Calu3 (cell line): ENCODE results near the gene SPATC1L. TPM values are rescaled to one million over a fixed set of nuclear protein-coding genes. Genes with fewer than 3 reads are reported as not detected.

Experiments
- BruUV-seq: library from RNA; stranded (reverse); fragments of 400-500 nt; replicated peaks from 2 replicates; lab custom pipeline; 2021; lab: Mats Ljungman, UMichigan
- CTCF ChIA-PET: fragments of 300-600 bp; sonication (Branson Sonifier 250); formaldehyde crosslinking; loops from one replicate; lab custom pipeline; 2022; ENCODE audit warnings: antibody characterized with exemption; lab: Charles Lee
- DNase-seq: peaks from one replicate; pipeline ENCODE4 v3.0.0; 2022
- H3K27ac Mint-ChIP-seq: one replicate; pipeline ENCODE4 v1.8.0; 2022; ENCODE audit warnings: mixed read lengths; ENCODE audit not compliant: unreplicated experiment
- H3K27me3 Mint-ChIP-seq: one replicate; pipeline ENCODE4 v1.8.0; 2022; ENCODE audit warnings: mixed read lengths; ENCODE audit not compliant: unreplicated experiment
- H3K36me3 Mint-ChIP-seq: one replicate; pipeline ENCODE4 v1.8.0; 2022; ENCODE audit warnings: mild to moderate bottlenecking, moderate library complexity, mixed read lengths; ENCODE audit not compliant: insufficient read depth, unreplicated experiment
- H3K4me1 Mint-ChIP-seq: one replicate; pipeline ENCODE4 v1.8.0; 2022; ENCODE audit warnings: mild to moderate bottlenecking, low read depth, mixed read lengths; ENCODE audit not compliant: unreplicated experiment
- H3K4me3 Mint-ChIP-seq: one replicate; pipeline ENCODE4 v1.8.0; 2022; ENCODE audit warnings: mild to moderate bottlenecking, low read depth, moderate library complexity, mixed read lengths; ENCODE audit not compliant: unreplicated experiment
- H3K9me3 Mint-ChIP-seq: one replicate; pipeline ENCODE4 v1.8.0; 2022; ENCODE audit warnings: low read depth, mixed read lengths; ENCODE audit not compliant: unreplicated experiment
- intact Hi-C: fragments of 100-400 bp; cut with micrococcal nuclease; formaldehyde crosslinking; loops from one replicate; pipeline ENCODE4 v1.10.0; 2022; ENCODE audit not compliant: unreplicated experiment
- total RNA-seq: library from RNA; stranded (reverse); gene quantifications from 2 replicates; pipeline ENCODE4 v1.2.3, GENCODE V29; 2022
- TF ChIP-seq, protein P1 (sequence below): fragments of 200-600 bp; IDR thresholded peaks from one replicate; pipeline ENCODE4 v1.8.0; 2022; ENCODE audit warnings: antibody characterized with exemption; ENCODE audit not compliant: unreplicated experiment

SPATC1L gene
- total RNA-seq, 1 experiment from 2014 or later: 4.4 TPM

DNA sequence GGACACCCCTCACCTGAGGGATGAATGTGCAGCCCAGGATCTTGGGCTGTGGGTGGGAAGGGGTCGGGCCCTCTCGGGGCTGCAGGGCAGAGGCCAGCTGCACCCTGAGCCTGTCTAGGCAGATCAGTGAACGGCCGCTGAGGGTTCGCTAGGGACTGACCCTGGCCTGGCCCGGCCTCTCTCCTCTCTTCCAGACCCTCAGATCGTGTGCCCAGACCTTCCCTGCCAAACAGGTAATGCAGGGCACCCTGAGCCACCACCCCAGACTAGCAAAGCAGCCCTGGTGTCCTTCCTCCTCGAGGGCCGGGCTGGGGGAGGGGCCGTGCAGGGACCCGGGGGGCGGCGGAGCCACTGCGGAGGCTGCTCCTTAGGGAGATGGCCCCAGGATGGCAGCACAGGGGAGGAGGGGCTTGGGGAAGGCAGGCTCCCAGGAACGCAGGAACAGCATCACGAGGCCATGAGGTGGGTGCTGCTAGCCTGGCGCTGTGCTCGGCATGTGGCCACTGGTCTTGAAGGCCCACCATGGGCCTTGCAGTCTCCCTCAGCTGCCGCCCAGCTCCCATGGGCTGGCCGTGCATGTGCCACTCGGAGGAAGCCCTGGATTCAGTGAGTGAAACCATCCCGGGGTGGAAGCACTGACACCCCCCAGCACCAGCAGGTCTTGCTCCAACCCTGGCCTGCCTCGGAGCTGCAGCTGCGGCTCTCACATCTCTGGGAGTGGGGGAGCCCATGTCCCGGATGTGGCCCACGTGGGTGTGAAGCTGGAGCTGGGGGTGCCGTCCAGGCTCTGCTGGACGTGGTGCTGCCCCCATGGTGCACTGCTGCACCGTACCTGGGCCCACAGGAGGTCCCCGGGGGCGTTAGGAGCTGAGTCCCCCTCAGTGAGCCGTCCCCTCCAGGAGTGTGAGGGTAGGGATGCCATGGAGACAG is 57.7 kb downstream of the SPATC1L start:
- no peak for DNase-seq
- peaks cover 3% of the 10 kb centered on the region for H3K36me3 Mint-ChIP-seq
- no peaks in the 10 kb centered on the region for H3K27me3 Mint-ChIP-seq
- CTCF ChIA-PET: no interaction called here
- H3K4me3 Mint-ChIP-seq: no peak overlapping the region
- intact Hi-C loops: no loop called here
- BruUV-seq: no TSS peak
- H3K9me3 Mint-ChIP-seq: peaks cover 3% of the 10 kb centered on the region
- H3K27ac Mint-ChIP-seq: no peak overlapping the region
- no peaks in the 10 kb centered on the region for H3K4me1 Mint-ChIP-seq
- TF ChIP-seq, protein P1, sequence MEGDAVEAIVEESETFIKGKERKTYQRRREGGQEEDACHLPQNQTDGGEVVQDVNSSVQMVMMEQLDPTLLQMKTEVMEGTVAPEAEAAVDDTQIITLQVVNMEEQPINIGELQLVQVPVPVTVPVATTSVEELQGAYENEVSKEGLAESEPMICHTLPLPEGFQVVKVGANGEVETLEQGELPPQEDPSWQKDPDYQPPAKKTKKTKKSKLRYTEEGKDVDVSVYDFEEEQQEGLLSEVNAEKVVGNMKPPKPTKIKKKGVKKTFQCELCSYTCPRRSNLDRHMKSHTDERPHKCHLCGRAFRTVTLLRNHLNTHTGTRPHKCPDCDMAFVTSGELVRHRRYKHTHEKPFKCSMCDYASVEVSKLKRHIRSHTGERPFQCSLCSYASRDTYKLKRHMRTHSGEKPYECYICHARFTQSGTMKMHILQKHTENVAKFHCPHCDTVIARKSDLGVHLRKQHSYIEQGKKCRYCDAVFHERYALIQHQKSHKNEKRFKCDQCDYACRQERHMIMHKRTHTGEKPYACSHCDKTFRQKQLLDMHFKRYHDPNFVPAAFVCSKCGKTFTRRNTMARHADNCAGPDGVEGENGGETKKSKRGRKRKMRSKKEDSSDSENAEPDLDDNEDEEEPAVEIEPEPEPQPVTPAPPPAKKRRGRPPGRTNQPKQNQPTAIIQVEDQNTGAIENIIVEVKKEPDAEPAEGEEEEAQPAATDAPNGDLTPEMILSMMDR: no peak

DNA sequence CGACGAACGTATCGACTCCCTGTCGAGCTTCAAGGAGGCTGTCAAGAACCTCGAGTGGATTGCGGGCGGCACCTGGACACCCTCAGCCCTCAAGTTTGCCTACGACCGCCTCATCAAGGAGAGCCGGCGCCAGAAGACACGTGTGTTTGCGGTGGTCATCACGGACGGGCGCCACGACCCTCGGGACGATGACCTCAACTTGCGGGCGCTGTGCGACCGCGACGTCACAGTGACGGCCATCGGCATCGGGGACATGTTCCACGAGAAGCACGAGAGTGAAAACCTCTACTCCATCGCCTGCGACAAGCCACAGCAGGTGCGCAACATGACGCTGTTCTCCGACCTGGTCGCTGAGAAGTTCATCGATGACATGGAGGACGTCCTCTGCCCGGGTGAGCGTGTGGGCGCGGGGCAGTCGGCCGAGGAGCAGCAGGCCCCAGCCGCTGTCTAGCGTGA is 58.4 kb downstream of the SPATC1L start:
- intact Hi-C loops: no loop called here
- no TSS peak for BruUV-seq

DNA sequence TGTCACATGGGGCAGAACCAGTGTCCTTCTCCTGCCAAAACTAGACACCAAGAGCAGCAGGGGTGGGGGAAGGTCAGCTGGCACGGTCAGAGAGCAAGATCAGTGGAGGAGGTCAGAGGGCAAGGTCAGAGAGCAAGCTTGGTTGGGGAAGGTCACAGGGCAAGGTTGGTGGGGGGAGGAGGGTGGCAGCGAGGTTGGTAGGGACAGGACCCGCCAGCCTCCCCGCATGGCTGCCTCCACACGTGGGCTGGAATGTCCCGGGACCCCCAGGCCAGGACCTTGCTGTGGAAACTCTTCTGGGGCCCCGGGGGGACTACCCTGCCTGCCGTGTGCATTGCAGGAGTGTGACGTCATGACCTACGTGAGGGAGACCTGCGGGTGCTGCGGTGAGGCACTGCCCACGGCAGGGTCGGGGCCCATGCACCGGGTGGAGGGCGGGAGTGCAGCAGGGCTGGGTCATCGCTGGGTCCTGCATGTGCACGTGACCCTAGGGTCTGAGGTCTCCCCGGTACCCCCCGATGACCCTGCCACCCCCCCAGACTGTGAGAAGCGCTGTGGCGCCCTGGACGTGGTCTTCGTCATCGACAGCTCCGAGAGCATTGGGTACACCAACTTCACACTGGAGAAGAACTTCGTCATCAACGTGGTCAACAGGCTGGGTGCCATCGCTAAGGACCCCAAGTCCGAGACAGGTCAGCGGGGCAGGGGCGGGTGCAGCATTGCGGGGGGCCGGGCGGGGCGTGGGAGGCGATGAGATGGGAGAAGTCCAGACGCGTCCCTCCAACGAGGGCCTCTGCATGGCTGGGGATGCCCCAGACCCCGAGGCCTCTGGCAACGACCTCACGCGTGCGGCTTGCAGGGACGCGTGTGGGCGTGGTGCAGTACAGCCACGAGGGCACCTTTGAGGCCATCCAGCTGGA is 59.1 kb downstream of the SPATC1L start:
- TF ChIP-seq, protein P1: no peak
- H3K36me3 Mint-ChIP-seq: peaks cover 3% of the 10 kb centered on the region
- intact Hi-C loops: no loop called here
- no peak overlapping the region for H3K4me3 Mint-ChIP-seq
- no peak overlapping the region for H3K27ac Mint-ChIP-seq
- BruUV-seq: no TSS peak
- no peaks in the 10 kb centered on the region for H3K27me3 Mint-ChIP-seq
- DNase-seq: no peak
- H3K9me3 Mint-ChIP-seq: peaks cover 3% of the 10 kb centered on the region
- CTCF ChIA-PET: no interaction called here
- H3K4me1 Mint-ChIP-seq: no peaks in the 10 kb centered on the region

More for the DNA sequence above, 58.4 kb downstream of the SPATC1L start:
- CTCF ChIA-PET: no interaction called here
- Mint-ChIP-seq H3K36me3 (peaks cover 3% of the 10 kb centered on the region), H3K4me1 (no peaks in the 10 kb centered on the region), H3K27me3 (no peaks in the 10 kb centered on the region), H3K27ac (no peak overlapping the region), H3K9me3 (peaks cover 3% of the 10 kb centered on the region), H3K4me3 (no peak overlapping the region)
- no peak for DNase-seq
- TF ChIP-seq, protein P1: no peak

DNA sequence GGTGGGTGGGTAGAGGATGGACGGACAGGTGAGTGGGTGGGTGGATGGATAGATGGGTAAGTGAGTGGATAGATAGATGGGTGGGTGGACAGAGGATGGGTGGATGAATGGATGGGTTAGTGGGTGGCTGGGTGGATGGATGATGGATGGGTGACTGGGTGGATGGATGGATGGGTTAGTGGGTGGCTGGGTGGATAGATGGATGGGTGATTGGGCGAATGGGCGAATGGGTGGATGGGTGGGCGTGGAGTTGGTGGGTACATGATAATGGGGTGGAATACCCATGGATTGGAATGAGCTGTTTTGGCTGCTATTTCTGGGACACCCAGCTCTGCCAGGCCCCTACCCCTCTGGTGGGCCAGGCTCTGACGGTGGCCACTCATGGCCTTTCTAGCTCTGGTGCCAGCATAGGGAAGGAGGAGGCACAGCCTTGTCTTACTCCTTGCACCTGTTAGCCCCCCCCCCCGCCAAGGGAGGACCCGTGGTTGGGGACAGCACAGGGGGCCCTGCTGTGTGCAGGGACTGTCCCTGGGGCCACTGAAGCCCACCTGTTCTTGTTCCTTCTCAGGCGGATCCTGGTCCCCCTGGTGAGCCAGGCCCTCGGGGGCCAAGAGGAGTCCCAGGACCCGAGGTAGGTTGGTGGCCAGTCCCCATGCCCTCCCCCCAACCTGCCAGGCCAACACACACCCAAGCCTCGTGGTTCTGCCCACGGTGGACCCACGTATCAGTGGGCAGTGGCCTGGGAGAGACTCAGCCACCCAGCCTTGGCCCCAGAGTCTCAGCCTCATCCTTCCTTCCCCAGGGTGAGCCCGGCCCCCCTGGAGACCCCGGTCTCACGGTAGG is 60.0 kb downstream of the SPATC1L start:
- no peaks in the 10 kb centered on the region for H3K36me3 Mint-ChIP-seq
- CTCF ChIA-PET: no interaction called here
- BruUV-seq: no TSS peak
- peaks cover 3% of the 10 kb centered on the region for H3K9me3 Mint-ChIP-seq
- TF ChIP-seq, protein P1: no peak
- no peak overlapping the region for H3K4me3 Mint-ChIP-seq
- H3K4me1 Mint-ChIP-seq: no peaks in the 10 kb centered on the region
- intact Hi-C loops: no loop called here
- H3K27ac Mint-ChIP-seq: no peak overlapping the region
- no peak for DNase-seq
- no peaks in the 10 kb centered on the region for H3K27me3 Mint-ChIP-seq
